Right lobe of liver (tissue), 4 donors: Measurements from ENCODE around the gene SDHAF1.

Experiments
- POLR2A ChIP-seq: fragments of 450-650 bp; IDR thresholded peaks from one replicate; pipeline ENCODE4 v1.6.1; 2017; ENCODE audit warnings: antibody characterized with exemption, mild to moderate bottlenecking
- TF ChIP-seq, protein P1 (sequence below), 4 donors: fragments of 200-600 bp in 3 of 4; fragments of 450-650 bp in 1 of 4; IDR thresholded peaks; one replicate each; pipeline versions ENCODE4 v1.5.1 to v1.8.0; 2016 to 2022; ENCODE audit warnings: antibody characterized with exemption in 4 of 4, mild to moderate bottlenecking in 2 of 4
- donor health status: DM: no; HTN: no; CAD: no.
- donor health status: DM: no; HTN: no; CAD: no.
- donor health status: DM: no; HTN: yes; CAD: no.

- TF ChIP-seq, protein P1, sequence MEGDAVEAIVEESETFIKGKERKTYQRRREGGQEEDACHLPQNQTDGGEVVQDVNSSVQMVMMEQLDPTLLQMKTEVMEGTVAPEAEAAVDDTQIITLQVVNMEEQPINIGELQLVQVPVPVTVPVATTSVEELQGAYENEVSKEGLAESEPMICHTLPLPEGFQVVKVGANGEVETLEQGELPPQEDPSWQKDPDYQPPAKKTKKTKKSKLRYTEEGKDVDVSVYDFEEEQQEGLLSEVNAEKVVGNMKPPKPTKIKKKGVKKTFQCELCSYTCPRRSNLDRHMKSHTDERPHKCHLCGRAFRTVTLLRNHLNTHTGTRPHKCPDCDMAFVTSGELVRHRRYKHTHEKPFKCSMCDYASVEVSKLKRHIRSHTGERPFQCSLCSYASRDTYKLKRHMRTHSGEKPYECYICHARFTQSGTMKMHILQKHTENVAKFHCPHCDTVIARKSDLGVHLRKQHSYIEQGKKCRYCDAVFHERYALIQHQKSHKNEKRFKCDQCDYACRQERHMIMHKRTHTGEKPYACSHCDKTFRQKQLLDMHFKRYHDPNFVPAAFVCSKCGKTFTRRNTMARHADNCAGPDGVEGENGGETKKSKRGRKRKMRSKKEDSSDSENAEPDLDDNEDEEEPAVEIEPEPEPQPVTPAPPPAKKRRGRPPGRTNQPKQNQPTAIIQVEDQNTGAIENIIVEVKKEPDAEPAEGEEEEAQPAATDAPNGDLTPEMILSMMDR (IDR thresholded peaks at IDR 0.05): no peak
- TF ChIP-seq POLR2A: no peak
Measured at GRCh38 chr19:35987571-35987896, 7.5 kb upstream of the SDHAF1 start.
